IPS DF 4.7 (cell line): Measurements from ENCODE around the gene ITPR1.

ENCODE experiments used
- DNase-seq: peaks from one replicate; pipeline ENCODE4 v3.0.0-alpha.2; 2013; ENCODE audit warnings: low spot score; ENCODE audit errors: extremely low read depth

The ITPR1 gene

DNA sequence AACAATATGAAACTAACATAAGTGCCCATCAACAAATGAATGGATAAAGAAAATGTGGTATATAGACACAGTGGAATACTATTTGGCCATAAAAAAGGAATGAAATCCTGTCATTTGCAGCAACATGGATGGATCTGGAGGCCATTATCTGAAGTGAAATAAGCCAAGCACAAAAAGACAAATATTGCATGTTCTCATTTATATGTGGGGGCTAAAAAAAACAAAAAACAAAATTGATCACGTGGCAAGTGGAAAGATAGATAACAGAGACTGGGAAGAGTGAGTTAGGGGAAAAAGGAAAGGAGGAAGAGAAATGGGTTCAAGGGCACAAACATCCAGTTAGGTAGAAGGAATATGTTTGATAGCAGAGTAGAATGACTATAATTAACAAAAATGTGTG, 330.2 kb downstream of the ITPR1 start:
- no peak for DNase-seq

DNA sequence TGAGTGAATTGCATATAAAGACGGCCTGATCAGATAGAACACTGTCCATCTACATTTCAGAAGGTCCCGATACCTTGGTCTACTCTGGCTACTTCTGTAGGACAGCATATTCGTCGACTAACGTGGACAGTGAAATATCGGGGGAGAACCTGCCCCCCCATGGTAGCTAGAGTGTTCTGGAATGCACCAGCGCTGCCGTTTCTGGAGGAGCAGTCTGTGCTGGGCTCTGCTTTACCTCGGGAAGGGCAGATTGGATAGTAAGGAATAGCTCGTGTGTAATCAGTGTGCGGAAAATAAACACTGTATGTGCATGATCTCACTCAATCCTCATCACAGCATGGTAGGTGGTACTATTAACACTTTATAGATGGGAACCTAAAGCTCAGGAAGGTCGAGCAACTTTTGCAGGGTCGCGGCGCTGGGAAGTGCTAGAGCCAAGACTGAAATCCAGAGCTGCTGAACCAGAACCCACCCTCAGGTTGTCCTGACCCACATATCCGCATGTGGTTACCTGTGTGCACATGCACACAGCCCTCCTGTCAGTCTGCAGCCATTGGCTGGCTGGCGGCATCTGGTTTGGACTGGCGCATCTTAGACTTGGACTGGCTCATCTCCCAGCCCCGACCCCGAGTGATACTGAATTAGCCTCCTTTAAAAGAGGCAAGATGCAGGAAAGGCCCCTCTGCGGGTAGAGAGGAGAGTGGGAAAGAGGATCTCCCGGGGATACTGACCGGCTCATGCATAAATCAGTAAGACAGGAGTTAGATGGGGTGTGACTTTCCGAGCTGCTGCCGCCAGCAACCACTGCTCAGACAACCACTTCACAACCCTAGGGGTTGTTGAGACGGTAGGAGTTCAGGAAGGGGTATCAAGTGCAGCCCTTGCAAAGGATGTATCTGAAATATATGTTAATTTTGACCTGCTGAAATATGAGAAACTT, 331.1 kb downstream of the ITPR1 start:
- no peak for DNase-seq

DNA sequence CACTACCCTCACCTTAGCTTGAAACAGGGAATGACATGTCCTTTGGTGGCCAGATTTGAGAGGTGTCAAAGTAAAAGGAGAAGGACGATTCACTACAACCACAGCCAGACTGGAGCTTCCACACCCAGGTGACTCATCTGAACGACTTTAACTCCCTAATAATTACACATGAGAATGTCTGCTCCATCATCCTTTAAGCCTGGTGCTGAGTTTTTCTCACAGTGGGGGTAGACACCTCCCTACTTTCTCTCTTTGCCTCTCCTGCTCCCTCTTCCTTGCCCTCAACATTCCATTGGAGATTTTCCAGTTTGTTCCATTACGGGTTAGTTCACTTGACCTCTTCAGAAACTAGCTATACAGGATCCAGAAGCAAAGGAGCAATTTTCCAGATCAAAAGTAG, 331.8 kb downstream of the ITPR1 start:
- DNase-seq: no peak

DNA sequence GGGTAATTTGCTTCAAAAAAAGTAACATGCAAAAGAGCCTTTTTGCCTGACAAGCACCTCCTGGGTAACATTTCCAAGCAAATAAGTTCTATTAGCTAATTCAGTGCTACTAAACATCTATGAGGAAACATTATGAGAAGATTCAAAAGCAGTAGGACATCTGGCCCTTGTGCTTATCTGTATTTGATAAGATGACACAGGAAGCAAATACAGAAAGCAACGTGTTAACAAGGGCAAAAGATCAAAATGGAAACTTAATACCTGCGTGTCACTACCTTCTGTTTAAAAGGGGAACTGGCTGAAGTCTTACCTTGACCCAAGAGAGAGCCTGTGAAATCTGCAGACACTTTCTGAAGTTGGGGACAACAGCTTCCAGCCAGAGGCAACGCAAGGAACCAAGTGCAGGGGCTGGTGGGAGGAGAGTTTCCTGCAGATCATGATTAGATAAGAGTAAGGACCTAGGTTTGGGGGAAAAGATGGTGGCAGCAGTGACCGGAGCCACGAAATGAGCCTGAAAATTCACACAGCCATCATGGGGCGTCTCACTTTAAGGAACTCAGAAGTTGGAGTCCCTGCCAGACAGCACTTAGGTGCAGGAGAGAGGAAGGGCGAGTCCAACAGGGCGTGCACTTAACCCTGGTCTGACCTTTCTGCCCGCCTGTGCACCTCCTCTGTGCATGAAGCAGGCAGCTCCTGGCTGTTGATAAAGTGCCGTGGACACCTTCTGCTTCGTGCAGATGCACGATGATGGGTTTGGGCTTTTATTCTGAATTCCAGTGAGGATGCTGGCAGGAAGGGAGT, 332.5 kb downstream of the ITPR1 start:
- DNase-seq: no peak

DNA sequence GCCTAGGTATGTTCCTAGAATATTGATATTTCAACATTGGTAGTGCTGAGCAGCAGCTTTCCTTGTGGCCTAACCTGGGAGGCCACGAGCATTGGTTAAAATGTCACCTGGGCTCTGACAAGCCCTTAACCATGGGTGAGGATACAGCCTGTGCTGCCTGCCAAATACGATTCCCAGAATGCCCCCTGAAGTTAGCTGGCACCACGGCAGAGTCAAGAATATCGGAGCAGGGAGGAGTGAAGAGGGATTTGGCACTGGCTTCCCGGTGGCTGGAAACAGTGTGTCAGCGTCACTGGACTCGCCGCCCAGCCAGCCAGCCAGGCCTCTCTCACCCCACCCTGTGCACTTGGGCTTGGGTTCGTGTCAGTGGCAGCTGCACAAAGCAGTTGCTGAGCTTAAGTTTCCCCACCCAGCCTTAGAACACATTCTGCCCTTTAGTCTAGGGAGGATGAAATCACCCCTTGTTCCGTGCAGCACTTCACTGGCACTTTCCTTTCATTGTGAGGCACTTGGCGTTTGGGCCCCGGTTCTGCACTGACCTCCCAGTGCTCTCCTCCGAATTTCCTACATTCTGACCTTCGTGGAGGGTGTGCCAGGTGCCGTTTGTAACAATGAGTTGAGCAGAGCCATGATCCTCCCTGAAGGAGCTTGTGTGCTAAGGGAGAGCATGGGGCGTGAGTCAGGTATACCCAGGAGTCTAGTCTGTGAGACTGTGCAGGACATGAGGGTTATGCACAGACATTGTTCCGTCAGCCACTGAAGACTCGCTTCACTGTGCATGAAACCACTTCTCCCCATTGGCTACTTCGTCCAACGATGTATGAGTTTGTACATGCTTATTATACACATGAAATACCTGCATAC, 333.3 kb downstream of the ITPR1 start:
- DNase-seq: no peak

DNA sequence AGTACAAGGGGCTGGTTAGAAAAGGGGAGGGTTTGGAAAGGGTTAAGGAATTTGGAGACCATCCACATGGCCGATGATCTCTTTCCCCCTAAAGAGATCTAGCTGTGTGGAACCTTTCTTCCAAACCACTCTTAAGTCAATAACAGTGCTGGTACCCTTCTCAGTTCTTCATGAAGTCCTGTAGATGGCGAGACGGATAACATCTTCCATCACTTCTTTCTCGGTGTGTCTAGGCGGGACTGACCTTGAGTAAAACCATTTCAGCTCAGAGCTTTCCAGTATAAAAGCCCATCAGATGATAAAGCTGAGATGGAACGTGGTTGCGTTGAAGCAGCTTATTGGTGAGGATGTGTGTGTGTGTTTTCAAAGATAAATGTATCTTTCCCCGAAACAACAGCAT, 334.6 kb downstream of the ITPR1 start:
- DNase-seq: no peak

DNA sequence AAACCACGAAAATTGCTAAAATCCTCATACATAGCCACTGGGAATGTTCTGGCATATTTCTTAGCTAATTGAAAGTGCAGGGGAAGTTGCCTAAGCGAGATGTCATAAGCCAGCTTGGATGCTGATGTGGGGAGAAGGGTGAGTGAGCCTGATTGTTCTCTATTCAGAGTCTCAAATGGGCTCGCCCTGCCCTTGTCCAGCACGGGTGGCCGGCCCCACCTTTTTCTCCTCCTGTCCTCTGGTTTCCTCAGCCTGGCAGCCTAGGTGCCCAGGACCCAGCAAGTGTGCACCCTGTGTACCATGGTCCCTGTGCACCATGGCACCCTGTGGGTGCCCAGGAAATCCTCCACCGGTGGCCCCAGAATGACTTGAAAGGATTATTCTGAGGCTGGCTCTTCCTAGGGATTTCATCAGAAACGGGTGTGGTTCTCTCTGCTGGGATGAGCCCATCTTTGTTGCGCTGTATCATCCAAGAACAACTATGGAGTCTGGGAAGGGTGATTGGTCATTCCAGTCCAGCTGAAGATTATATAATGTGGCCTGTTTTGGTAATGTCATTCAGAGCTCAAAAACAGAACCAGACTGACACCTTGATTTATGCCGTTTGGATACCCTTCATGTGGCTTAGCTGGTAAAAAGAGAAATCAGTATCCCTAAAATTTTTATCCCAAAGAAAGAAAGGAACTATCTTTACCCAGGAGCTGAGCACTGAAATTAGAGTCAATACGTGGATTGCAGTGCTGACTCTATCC, 335.3 kb downstream of the ITPR1 start:
- no peak for DNase-seq

DNA sequence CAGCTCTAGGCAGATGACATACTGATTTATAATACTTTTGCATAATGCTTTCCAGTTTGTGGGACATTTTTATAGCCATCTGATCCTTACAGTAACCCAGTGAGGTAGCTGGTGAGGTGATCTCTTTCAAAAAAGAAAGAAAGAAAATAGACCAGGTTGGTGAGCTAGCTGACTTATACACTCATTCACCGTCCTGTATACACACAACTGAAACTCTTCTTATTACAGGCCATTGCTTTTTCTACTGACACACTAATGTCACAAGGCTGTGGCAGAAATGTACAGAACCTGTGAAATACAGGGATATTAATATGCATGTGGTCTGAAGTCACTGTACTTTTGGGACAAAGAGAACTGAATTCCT, 335.9 kb downstream of the ITPR1 start:
- DNase-seq: no peak

DNA sequence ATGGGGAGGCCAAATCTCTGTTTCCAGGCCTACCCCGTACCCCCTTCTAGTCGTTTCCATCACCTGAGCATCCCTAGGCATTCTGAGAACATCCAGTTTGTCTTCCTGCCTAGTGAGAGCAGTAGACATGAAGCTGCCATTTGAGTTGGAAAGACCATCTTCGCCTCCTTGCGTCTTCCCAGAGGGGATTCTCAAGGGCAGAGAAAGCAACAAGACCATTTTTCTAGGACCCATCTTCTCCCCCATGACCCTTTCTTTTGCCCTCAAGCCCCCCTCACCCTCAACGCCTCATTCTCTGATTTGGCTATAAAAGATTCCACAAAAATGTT, 337.4 kb downstream of the ITPR1 start:
- no peak for DNase-seq

DNA sequence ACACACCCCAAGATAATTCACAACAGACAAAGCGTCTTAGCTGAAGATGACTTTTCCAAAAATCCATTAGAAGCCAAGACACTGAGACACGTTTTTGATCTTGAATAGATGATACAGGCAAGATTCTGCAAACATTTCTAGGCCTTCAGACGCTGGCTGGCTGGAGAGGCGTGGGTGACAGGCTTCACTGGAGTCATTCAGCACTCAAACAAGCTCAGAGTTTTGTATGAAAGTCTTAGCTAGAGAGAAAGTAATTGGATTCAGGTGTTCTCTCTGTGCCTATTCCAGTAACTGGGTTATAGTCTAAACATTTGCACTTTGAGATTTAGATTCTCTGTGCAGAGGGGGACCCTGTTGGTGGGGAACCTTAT, 338.4 kb downstream of the ITPR1 start:
- DNase-seq: no peak

DNA sequence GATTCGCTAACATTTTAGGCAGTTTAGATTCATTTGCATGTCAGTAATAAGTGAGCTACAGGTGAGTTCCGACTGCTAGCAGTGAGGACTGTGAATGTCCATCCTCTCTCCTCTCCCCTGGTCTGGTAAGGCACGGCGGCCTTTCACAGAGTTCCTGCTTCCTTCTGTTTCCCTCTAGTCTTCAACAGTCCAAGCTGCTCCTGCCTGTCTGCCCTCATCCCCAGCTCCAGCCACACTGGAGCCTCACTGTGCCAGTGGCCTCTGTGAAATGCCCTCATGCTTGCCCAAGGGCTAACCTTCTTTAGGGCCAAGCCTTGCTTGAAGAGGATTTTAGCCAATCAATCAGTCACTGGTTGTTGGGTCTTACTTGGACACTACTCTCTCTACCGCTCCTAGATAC, 340.3 kb downstream of the ITPR1 start:
- DNase-seq: no peak

DNA sequence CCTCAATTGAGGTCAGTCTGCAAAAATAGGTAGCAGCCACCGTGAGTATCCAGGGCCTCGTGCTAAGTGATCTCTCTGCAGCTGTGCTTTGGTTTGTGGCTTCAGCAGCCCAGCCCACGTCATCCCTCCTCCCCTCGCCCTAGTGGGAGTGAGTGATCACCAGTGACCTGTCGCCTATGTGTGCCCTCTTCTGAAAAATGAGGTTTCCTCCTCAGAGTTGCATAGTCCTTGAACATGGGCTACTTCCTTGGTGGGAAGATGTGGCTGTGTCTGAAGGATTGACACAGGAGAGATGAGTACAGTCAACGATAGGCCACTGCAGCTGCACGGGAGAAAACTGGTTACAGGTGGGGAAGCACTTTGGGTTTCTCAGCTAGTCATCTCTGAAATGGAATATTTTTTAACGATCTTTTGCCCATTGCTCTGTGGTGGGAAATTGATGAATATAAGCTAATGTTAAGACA, 341.3 kb downstream of the ITPR1 start:
- no peak for DNase-seq

DNA sequence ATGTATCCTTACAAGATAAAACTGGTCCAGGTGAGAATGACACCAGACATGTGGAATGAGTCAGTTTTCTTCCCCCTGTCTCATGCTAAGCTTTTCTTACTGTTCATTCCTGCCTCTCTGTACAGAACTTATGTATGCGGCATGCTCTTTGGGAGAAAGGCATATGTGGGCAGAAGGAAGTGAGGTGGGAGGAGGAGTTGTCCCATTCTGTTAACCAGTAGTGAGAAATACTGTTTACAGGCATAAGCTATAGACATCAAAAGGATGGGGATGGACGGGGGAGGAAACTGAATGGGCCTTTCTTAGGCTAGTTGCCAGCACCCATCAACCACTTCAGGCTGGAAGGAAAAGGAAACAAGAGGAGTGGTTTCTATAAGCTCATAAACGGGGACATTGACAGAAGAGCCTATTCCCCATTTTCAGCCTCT, 342.5 kb downstream of the ITPR1 start:
- no peak for DNase-seq

DNA sequence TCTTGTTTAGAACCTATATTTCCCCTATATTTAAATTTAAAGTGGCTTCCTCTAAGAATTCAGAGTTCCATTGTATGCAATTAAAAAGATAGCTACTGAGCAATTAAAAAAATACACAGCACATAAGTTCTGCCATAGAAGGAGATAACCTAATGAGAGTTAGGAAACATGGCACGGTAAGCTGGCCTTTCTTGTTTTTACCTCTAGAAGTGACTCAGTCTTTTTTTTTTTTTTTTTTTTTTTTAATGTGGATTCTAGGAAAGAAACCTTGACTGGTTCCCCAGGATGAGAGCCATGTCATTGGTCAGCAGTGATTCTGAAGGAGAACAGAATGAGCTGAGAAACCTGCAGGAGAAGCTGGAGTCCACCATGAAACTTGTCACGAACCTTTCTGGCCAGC, 343.4 kb downstream of the ITPR1 start:
- DNase-seq: no peak

DNA sequence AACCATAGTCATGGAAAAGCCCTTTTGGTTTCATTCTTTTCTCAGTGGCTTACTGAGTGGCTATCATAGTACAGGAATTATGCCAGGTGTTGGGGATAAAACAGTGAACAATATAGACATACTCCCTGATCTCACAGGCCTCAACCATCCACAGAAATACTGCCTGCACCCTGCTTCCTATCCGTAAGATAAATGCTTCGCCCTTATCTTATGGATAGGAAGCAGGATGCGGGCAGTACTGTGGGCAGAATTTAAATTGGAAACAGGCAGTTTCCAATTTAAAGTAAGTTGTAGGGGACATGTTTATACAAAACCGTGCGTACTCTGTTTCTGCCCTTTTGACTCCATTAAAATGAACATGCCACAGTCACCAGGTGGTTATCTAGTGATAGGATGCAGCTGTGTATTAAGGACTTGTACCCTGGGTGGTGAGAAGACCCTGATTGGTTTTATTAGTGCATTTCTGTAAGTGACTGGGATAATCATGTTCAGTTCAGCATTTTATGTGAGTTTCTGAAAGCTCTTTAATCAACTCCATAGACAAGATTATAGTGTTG, 344.3 kb downstream of the ITPR1 start:
- no peak for DNase-seq

DNA sequence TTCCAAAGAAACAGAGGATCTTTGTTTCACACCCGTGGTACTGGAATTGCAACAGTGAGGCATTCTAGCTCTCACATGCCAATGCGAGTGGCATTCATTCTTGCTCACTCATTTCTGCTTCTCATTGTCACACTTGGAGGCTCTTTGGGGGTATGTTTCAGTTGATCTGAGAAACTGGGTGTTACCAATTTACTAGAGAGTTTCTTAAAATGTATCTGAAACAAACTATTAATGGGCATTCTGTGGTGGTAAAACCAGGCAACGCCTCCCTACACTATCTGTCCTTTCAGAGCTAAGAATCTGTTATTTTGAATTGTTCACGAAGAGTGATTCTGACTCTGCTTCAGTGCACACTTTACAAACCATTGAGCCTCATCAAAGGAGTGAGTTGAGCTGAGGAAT, 345.5 kb downstream of the ITPR1 start:
- DNase-seq: no peak

DNA sequence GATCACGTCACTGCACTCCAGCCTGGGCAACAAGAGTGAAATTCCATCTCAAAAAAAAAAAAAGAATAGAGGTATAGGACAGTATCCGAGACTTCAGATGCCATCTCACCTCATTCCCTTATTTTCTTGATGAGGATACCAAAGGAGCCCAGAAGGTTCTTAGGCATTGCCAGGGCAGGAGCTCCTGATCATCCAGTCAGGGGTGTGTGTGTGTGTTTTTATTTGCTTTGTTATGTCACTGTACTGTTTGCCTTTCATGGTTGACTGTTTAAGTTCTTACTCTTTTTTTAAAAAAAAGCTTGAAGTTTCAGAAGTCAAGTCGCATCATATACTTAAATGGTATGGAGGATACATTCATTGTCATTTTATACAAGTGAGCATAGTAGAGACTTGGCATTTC, 346.1 kb downstream of the ITPR1 start:
- DNase-seq: no peak

DNA sequence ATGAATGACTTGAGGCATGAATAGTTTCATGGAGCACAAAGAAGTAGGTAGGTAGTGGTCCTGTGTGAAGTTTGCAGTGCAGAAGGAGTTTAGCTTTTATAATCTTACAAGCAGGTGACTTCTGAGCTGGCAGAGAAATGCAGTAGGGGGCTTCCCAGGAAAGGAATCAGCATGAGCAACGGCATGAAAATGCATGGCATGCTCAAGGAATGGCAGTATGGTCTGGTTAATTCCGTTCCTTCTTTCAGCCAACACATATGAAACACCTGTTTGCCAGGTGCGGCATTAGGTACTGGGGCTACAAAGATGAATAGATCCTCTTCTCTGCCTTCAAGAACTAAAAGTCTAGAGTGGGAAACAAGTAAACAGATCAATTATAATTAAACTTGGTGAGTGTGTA, 348.1 kb downstream of the ITPR1 start:
- DNase-seq: no peak

DNA sequence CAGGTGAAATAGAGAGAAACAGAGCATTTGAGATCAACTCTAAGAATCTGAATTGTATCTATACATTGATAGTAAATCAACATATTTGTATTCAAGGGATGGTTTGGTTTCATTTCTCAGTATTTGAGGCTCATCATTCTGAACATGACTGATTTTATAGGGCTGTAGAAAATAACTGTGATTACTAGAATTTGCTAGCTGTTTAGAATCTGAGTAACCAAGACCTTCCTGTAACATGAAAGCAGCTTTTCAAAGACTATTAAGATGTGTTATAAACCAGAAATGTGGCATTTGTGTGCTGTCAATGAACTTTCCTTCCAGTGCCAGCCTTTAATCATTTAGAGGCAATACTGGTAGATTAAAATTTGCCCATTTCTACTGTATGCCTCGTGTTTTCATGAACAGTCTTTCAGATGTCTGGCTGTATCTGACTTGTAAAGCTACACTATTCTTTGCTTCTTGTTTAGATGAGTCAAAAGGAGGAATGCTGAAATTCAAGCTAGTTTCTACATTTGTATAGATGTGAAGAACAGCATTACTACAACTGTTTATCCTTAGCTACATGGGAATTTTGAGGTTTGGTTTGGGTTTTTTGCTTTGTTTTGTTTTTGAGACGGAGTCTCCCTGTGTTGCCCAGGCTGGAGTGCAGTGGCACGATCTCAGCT, 348.8 kb downstream of the ITPR1 start:
- DNase-seq: no peak

DNA sequence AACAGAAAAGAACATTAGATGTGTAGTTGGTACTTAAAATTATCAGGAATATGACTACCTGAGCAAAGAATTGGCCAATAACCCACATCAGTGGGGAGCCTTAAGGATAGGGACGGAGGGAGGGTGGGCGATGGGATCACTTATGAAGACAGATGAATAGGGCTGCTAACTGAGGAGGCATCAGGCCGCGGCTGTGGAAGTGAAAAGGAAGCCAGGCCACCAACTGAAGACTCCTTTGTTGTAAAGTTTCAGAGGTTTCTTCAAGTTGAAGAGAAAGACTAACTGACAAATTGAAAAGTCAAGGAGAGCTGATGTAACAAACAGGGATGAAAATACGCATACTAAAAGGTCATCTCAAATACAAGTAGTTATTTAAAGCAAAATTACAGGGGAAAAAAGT, 350.5 kb downstream of the ITPR1 start:
- DNase-seq: no peak
